HepG2 (cell line): ENCODE results near the gene TSC22D4. TPM values are rescaled to one million over a fixed set of nuclear protein-coding genes. Genes with fewer than 3 reads are reported as not detected.

Experiments used
- ARHGAP35 ChIP-seq: sonication (generic); formaldehyde crosslinking; IDR thresholded peaks from 2 replicates; pipeline ENCODE4 v1.9.0; 2022; ENCODE audit warnings: mild to moderate bottlenecking, inconsistent platforms, moderate library complexity, missing genetic modification reagents, borderline replicate concordance
- ELF3 ChIP-seq: IDR thresholded peaks from 2 replicates; pipeline ENCODE4 v1.6.1; 2016; ENCODE audit warnings: missing genetic modification reagents, missing compliant biosample characterization
- FOXP1 ChIP-seq, 2 experiments: fragments of 450-650 bp in 1 of 2; IDR thresholded peaks; 2 replicates each; pipeline ENCODE4 v1.6.1; 2017 to 2018; ENCODE audit warnings: antibody characterized with exemption in 1 of 2
- FOXP4 ChIP-seq: sonication (generic); formaldehyde crosslinking; IDR thresholded peaks from 2 replicates; pipeline ENCODE4 v1.4.0; 2020; ENCODE audit warnings: missing genetic modification reagents
- HNF4G ChIP-seq, 2 experiments: sonication (generic) in 1 of 2; formaldehyde crosslinking in 1 of 2; IDR thresholded peaks; 2 replicates each; pipeline versions ENCODE4 v1.4.0 to v1.6.1; 2011 to 2020; ENCODE audit warnings: borderline replicate concordance in 2 of 2, low read depth in 2 of 2, mild to moderate bottlenecking in 2 of 2, low read length in 1 of 2, missing genetic modification reagents in 1 of 2, moderate library complexity in 1 of 2
- ISL2 ChIP-seq: sonication (generic); formaldehyde crosslinking; IDR thresholded peaks from 2 replicates; pipeline ENCODE4 v1.5.0; 2020; ENCODE audit warnings: missing genetic modification reagents
- KAT8 ChIP-seq: IDR thresholded peaks from 2 replicates; pipeline ENCODE4 v1.6.1; 2016; ENCODE audit warnings: missing genetic modification reagents, missing compliant biosample characterization
- SIN3A ChIP-seq: IDR thresholded peaks from 2 replicates; pipeline ENCODE4 v1.6.1; 2011; ENCODE audit warnings: low read depth, mild to moderate bottlenecking, control low read depth, low read length, borderline replicate concordance
- TBL1XR1 ChIP-seq: fragments of 150-350 bp; IDR thresholded peaks from 2 replicates; pipeline ENCODE4 v1.6.1; 2014; ENCODE audit warnings: borderline replicate concordance, low read length; ENCODE audit not compliant: partially characterized antibody
- TEAD3 ChIP-seq: optimal IDR thresholded peaks from 2 replicates; pipeline ENCODE3; 2016; ENCODE audit warnings: borderline replicate concordance
- U2AF1 ChIP-seq: fragments of 200-400 bp; formaldehyde crosslinking; optimal IDR thresholded peaks from 2 replicates; pipeline ENCODE3; 2017; ENCODE audit warnings: mild to moderate bottlenecking, low read depth, low read length
- ZNF616 ChIP-seq: sonication (generic); formaldehyde crosslinking; IDR thresholded peaks from 2 replicates; pipeline ENCODE4 v1.5.0; 2020; ENCODE audit warnings: low read depth, mild to moderate bottlenecking, missing genetic modification reagents
- ZNF816 ChIP-seq: sonication (generic); formaldehyde crosslinking; IDR thresholded peaks from 2 replicates; pipeline ENCODE4 v1.8.0; 2022; ENCODE audit warnings: missing genetic modification reagents, mild to moderate bottlenecking, borderline replicate concordance
- polyA plus RNA-seq, 8 experiments: library from polyadenylated mRNA; depleted of rRNA in 3 of 8; stranded (reverse) in 7 of 8; unstranded in 1 of 8; fragments of >200 nt; fragmentation: Illumina TruSeq in 4 of 8; extraction: Trizol in 4 of 8; gene quantifications; 2 replicates each; pipeline versions ENCODE4 v1.2.1 to v1.2.3, GENCODE V29; 2011 to 2016; ENCODE audit warnings: low read depth in 4 of 8, missing spikeins in 1 of 8, mixed read lengths in 1 of 8; ENCODE audit not compliant: insufficient read depth in 1 of 8
- total RNA-seq, 5 experiments: library from RNA; depleted of rRNA; stranded (reverse); fragments of >200 nt; fragmentation: Illumina TruSeq; extraction: Trizol; gene quantifications; 2 replicates each; pipeline ENCODE4 v1.2.3, GENCODE V29; 2016; ENCODE audit warnings: low read depth in 1 of 5
- TF ChIP-seq, protein P1 (sequence below): sonication (generic); formaldehyde crosslinking; conservative IDR thresholded peaks from 2 replicates; pipeline ENCODE4 v1.8.0; 2022; ENCODE audit warnings: mild to moderate bottlenecking, moderate library complexity, missing genetic modification reagents
- TF ChIP-seq, protein P2 (sequence below): sonication (generic); formaldehyde crosslinking; IDR thresholded peaks from 2 replicates; pipeline ENCODE4 v1.4.0; 2020; ENCODE audit warnings: mild to moderate bottlenecking, missing genetic modification reagents

TSC22D4 gene
- total and polyA plus RNA-seq, 2 of the 13 experiments (the other 11 are each of a cell fraction or from before 2014, with no cell fraction given), result 7.7 to 8.7 TPM

GRCh38 chr7:100478958-100479660 lies at the start of gene TSC22D4 (continued):
- TF ChIP-seq U2AF1, result no peak
- no peak for TF ChIP-seq ZNF616
- no peak; the same call in none of the 2 replicates for TF ChIP-seq KAT8 (CRISPR knock-in tag)
- TF ChIP-seq, protein P1, sequence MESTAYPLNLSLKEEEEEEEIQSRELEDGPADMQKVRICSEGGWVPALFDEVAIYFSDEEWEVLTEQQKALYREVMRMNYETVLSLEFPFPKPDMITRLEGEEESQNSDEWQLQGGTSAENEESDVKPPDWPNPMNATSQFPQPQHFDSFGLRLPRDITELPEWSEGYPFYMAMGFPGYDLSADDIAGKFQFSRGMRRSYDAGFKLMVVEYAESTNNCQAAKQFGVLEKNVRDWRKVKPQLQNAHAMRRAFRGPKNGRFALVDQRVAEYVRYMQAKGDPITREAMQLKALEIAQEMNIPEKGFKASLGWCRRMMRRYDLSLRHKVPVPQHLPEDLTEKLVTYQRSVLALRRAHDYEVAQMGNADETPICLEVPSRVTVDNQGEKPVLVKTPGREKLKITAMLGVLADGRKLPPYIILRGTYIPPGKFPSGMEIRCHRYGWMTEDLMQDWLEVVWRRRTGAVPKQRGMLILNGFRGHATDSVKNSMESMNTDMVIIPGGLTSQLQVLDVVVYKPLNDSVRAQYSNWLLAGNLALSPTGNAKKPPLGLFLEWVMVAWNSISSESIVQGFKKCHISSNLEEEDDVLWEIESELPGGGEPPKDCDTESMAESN (CRISPR knock-in tag), result 0 out of 2 replicates have a peak, but pooled peaks have one; percentile 50
- TF ChIP-seq TEAD3 (CRISPR knock-in tag), result no peak
- 0 out of 2 replicates have a peak, but pooled peaks have one; percentile 30 for TF ChIP-seq SIN3A
- peak; percentile 70 for TF ChIP-seq ELF3 (CRISPR knock-in tag)
- TF ChIP-seq TBL1XR1, result no peak
- no peak for TF ChIP-seq ARHGAP35
- no peak for TF ChIP-seq FOXP1 (IDR thresholded peaks at IDR 0.05)
- peak; percentile 13; the same call in 1 of the 2 replicates for TF ChIP-seq FOXP1 (CRISPR knock-in tag; IDR thresholded peaks at IDR 0.05)
- TF ChIP-seq ZNF816 (CRISPR knock-in tag), result no peak
- TF ChIP-seq HNF4G (IDR thresholded peaks at IDR 0.05; ENCODE audit: borderline replicate concordance, low read depth, low read length), result no peak
- no peak for TF ChIP-seq HNF4G (CRISPR knock-in tag; IDR thresholded peaks at IDR 0.05; ENCODE audit: borderline replicate concordance, low read depth)
- TF ChIP-seq ISL2 (CRISPR knock-in tag), result 0 out of 2 replicates have a peak, but pooled peaks have one; percentile 23
- TF ChIP-seq, protein P2, sequence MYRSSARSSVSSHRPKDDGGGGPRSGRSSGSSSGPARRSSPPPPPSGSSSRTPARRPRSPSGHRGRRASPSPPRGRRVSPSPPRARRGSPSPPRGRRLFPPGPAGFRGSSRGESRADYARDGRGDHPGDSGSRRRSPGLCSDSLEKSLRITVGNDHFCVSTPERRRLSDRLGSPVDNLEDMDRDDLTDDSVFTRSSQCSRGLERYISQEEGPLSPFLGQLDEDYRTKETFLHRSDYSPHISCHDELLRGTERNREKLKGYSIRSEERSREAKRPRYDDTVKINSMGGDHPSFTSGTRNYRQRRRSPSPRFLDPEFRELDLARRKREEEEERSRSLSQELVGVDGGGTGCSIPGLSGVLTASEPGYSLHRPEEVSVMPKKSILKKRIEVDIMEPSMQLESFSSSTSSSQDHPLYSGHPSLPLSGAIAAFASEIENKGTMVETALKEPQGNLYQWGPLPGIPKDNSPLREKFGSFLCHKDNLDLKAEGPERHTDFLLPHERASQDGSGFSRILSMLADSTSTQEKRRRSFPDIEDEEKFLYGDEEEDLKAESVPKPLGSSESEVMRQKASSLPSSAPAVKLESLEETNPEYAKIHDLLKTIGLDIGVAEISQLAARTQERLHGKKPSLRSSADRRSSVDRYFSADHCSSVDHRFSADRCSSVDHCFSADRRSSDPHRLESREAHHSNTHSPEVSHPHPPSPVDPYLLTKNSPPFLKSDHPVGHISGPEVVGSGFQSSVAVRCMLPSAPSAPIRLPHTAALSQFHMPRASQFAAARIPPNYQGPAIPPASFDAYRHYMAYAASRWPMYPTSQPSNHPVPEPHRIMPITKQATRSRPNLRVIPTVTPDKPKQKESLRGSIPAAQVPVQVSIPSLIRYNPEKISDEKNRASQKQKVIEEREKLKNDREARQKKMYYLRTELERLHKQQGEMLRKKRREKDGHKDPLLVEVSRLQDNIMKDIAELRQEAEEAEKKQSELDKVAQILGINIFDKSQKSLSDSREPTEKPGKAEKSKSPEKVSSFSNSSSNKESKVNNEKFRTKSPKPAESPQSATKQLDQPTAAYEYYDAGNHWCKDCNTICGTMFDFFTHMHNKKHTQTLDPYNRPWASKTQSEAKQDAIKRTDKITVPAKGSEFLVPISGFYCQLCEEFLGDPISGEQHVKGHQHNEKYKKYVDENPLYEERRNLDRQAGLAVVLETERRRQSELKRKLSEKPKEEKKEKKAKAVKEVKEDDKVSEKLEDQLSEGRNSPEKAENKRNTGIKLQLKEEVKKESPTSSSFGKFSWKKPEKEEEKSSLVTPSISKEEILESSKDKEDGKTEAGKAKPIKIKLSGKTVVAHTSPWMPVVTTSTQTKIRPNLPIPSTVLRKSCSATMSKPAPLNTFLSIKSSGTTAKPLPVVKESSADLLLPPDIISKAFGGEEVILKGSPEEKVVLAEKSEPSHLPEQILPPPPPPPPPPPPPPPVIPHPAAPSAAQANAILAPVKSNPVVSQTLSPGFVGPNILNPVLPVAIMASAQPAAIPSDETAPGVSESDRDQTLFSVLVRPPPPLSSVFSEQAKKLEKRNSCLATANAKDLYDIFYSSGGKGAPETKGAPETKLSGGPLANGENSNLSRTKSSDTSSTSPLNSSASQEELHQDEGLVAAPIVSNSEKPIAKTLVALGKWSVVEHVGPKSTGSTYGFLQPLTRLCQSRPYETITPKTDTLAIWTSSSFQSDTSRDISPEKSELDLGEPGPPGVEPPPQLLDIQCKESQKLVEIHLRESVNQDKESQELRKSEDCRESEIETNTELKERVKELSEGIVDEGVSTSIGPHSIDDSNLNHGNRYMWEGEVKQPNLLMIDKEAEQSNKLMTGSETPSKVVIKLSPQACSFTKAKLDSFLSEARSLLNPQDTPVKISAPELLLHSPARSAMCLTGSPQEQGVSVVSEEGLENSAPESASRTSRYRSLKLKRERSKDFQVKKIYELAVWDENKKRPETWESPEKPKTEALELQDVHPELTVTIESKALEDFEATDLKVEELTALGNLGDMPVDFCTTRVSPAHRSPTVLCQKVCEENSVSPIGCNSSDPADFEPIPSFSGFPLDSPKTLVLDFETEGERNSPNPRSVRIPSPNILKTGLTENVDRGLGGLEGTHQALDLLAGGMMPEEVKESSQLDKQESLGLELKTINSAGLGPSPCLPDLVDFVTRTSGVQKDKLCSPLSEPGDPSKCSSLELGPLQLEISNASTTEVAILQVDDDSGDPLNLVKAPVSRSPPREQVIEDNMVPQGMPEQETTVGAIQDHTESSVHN (CRISPR knock-in tag), result no peak
- peak; percentile 68 for TF ChIP-seq FOXP4 (CRISPR knock-in tag)
